IPS-NIHi7 (cell line): ENCODE results near the gene GRHL1.

ENCODE experiments used
- DNase-seq: peaks from one replicate; pipeline ENCODE4 v3.0.0; 2012; ENCODE audit warnings: mixed read lengths; ENCODE audit errors: extremely low spot score

The GRHL1 gene

DNA sequence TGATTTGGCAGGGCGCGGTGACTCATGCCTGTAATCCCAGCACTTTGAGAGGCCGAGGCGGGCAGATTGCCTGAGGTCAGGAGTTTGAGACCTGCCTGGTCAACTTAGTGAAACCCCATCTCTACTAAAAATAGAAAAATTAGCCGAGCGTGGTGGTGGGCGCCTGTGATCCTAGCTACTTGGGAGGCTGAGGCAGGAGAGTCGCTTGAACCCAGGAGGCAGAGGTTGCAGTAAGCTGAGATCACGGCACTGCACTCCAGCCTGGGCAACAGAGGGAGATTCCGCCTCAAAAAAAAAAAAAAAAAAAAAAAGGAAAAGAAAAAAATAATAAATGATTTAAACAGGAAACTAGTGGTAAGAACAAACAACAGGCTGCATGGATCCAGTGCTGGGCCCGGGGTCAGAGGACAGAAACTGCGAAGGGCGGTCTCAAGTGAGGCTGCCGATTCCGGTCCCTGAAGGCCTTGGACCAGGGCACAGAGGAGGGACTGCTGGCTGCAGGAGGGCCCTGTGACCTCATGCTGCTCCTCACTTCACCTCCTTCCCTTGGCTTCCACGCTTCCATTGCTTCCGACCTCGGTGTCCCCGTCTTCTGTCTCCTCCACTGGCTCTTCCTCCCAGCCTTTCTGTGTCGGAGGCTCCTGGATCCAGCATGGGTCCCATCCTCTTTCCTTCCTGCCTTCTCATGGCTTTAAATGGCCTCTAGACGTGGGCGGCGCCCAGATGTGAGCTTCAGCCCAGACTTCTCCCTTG is 2.1 kb upstream of the GRHL1 start:
- DNase-seq, result no peak

DNA sequence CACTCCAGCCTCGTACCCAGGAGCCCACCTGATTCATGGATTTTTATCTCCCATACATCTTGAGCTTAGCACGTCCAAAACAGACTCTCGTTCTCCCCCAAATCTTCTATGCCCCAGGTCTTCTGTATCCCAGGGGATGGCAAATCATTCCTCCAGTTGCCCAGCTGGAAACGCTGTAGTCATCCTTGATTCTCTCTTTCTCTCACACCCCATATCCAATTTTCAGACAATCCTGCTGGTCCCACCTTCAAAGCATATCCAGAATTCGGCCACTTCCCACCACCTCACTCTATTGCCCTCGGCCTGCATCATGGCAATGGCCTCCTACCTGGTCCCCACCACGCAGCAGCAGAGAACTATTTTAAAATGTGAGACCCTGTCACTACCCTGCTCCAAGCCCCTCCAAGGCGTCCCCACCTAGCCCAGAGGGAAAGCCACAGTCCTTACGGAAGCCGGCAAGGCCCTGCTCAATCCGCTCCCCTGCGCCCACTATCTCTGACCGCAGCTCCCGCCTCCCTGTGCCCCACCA is 1.4 kb upstream of the GRHL1 start:
- no peak for DNase-seq

DNA sequence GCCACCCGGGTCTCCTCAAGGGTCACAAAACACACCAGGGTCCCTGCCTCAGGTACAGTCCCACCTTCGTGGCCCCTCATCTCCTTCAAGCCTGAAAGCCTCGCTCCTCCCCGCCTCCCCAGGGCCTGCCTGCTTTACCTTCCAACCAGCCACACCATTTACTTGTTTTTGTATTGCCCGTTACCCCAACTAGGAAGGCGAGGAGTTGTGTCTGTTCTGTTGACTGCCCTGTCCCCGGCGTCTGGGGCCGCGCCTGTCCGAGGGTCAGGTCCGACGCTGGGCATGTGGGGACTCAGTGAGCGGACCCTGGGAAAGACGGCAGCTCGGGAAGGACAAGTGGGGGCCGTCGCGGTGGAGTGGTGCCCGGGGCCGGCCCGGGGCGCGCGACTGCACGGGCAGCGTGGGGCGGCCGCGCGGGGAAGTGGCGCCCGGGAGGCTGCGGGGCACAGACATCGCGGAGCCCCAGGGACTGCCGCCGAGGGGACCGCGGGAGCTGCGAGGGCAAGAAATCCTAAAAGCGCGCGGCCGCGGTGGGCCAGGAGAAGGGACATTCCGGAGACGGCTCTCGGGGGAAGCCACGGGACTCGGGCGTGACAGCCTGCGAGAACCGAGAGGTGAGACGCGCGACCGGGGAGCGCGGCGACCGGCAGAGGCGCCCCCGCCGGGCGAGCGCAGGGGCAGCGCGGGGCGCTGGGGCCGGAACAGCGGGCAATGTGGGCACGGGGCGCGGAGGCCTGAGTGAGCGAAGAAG is 797 bp upstream of the GRHL1 start:
- DNase-seq, result no peak

DNA sequence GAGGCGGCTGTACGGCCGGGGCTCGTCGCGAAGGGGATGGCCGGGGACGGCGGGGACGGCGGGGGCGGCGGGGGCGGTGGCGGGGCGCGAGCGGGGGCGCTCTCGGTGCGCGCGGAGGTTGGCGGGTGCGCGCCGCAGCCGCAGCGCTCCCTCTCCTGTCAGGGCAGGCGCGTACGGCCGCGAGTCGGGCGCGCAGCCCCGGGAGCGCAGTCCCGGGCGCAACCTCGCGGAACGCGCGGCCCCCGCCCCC is 296 bp upstream of the GRHL1 start:
- no peak for DNase-seq

DNA sequence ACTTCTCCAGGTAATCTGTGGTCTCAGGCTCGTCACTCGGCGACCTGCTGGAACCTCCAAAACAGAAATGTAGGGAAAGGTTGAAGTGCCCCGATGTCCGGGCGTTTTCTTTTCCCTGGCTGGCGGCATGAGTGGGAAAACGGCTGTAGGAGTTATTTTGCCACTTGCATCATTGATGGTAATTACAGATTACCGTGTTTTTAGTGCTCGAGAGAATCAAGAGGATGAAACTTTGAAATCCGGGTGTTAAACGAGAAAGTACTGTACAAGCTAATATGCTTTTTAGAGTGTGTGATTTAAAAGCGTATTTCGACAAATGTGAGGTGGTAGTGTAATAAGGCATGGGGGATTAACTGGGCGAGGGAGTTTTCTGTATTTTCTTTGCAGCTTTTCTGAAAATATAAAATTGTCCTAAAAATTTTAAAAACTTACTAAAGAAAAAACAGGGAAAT is 819 bp downstream of the GRHL1 start:
- DNase-seq, result no peak

DNA sequence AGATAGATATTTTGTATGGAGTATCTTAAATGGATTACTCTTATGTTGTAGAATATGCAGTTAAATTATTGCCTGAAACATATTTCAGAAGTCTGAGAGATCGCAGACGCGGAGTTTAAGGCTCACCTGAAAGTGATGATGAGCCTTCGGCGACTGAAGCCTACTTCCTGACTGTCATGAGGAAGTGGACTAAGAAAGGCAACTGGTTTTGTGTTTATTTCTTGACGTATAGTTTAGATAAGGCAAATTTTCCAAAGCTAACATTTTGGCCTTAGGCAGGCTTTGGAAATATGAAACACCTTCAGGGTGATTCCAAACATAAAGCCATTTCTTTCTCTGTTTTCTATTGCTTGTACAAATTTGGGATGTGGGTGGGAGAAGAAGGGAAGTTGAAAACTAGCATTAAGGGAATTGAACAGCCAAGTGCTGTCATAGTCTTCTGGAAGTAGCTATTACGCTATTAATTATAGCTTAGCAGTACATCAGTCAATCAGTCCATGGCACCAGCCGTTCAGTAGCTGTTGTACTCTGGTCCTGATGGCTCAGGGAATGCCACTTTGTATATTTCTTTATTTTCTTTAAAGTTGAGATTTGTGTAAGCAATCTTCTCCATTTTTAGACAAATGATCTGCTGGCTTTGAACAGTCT is 1.5 kb downstream of the GRHL1 start:
- DNase-seq, result no peak

DNA sequence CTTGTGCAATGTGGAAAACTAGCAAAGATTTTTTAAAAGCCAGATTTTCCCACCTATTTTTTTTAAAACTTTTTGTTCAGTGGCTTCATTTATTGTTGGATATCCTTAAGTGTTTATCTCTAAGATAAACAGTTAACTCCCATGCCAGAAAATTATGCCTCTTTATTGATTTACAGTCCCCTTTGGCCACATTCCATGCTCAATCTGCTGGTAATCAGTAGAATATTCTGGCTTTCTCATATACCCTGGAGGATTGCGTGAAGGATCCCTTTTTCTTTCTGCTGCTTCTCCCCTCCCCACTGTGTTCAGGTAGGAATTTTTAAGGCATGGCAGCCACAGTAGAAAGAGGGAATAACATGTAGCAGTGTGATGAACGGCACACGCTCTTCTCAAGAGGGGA is 2.6 kb downstream of the GRHL1 start:
- DNase-seq, result no peak

DNA sequence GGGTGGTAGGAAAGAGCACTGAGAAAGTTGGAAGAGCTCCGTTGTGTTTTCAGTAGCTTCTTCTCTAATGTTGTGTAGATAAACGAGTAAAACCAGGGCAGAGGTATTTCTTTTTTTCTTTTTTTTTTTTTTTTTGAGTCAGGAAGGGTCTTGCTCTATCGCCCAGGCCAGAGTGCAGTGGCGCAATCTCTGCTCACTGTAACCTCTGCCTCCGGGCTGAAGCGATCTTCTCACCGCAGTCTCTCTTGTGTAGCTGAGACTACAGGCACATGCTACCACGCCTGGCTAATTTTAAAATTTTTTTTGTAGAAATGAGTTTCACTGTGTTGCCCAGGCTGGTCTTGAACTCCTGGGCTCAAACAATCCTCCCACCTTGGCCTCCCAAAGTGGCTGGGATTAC is 6.6 kb downstream of the GRHL1 start:
- DNase-seq, result no peak

DNA sequence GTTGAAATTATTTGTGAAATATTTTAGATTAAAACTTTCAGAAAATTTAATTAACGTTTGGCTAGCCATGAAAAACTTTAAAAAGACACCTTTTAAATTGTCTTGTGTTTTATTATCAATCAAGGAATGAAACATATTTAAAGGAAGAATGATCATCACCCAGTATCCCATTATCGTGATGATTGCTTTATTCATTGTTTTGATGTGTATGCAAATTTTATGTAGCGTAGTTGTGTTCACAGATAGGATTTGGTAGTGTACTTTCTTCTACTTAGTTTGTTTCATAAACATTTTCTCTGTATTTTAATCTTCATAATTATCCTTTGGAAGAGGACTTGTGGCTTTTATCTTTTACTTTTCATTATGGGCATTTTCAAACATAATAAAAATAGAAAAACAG is 7.8 kb downstream of the GRHL1 start:
- no peak for DNase-seq

DNA sequence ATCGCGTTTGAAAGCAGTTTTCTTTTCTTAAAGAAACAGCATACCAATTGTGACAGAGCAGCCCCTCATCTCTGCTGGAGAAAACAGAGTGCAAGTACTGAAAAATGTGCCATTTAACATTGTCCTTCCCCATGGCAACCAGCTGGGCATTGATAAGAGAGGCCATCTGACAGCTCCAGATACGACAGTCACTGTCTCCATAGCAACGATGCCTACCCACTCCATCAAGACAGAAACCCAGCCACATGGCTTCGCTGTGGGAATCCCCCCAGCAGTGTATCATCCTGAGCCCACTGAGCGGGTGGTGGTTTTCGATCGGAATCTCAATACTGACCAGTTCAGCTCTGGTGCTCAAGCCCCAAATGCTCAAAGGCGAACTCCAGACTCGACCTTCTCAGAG is 9.5 kb downstream of the GRHL1 start:
- no peak for DNase-seq

DNA sequence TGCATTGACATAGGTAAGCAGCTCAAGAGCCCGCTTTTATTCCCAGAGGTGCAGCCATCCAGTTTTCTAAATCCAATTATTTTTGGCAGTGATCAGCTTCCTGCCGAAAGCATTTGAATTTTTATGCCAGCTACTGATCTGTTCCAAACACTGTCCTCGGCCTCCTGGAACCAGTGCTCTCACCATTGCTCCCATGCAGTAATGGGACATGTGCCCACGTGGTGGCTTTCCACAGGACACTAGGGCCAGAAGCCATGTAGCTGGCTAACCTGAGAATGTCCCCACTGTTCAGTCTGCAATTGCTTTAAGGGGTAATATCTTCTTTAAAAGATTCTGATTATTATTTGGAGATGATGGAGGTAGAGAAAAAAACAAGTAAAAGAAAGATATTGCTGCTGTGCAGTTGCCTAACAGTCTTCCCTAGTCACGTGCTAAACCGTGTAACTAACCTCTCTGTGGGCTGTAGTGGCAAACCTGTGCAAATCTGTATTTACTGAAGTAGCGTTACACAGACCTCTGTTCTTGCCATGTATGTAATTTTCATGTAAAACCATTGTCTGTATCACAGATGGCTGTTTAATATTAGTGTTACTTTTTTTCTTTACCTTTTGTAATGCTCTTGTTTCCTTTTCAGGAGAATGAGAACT is 13.0 kb downstream of the GRHL1 start:
- no peak for DNase-seq

DNA sequence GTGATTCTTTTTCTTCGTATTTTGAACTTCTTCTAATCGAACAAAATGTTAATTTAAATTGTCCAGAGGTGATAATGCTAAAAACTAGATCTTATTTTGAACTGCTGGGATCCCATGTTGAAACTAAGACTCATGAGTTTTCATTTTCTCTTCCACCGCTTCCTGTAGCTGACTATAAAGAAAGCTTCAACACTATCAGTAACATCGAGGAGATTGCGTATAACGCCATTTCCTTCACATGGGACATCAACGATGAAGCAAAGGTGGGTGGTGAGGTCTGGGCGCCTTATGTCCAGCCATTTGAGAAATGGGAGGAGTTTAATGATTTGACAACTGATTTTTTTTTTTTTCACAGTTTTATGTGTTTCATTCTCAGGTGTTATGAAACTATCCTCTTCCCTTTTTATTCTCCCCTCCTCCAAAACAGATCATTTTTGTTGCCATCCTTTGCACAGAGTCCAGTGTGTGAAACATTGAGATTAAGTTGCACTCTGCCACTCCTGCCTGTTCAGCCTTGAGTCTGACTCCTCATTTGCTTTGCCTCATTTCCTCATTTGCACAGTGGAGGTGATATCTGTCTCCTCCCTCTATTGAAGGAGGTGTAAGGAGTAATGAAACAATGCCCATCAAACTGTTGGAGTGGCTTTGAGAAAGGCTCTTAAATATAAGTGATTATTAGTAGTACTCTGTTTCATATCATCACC is 13.8 kb downstream of the GRHL1 start:
- no peak for DNase-seq

DNA sequence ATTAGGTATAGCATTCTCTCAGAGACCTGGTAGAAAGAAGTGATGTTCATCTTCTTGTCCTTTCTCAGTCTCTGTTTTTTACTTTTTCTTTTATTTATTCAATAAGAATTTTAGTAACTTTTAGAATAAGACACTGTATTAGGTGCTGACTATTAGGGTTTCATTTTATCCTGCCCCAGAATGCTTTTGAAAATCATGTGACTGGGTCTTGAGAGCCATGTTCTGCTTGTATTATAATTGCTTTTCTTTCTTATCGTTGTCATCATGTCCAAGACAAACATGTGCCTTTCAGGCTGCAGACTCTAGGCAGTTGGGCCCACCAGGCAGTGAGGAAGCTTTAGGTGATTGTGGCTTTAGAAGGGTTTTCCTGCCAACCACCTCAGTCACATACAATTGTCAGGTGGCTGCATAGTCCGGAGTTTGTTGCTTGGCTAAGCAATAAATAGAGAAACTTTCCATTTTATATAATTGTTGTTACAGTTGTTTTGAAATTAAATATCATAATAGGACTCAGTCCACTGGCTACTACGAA is 15.1 kb downstream of the GRHL1 start:
- DNase-seq, result no peak

DNA sequence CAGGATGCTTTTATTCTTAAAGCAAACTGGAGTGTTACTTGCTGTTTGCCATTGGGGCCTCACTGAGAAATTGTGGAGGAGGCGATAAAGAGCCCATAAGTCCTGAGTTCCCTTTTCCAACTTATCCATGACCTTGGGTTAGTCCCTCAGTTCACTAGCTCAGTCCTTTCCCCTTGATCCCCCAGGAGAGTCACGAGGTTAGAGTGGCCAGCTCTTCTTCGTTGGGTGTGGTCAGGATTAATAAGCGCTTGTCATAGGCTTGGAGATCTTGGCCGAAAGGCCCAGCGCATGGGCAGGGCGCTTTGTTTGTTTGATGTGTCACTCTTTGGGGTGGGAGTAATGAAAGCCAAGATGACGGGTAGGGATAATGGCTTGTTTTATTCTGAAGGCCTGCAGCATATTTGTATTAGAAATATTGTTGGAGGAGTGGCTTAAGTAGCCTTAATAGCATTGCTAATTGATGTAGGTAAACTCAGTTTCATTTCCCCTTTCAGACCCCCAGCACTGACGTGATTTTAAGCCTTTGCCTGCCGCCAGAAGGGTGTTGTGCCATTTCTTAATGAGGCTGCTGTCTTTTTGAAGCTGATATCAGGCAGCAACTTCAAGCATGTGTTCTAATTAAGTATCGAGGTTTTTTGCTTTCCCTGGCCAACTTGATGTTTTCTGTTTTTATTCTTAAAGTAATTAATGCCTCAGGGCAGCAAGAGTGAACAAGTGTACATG is 15.7 kb downstream of the GRHL1 start:
- DNase-seq, result no peak

DNA sequence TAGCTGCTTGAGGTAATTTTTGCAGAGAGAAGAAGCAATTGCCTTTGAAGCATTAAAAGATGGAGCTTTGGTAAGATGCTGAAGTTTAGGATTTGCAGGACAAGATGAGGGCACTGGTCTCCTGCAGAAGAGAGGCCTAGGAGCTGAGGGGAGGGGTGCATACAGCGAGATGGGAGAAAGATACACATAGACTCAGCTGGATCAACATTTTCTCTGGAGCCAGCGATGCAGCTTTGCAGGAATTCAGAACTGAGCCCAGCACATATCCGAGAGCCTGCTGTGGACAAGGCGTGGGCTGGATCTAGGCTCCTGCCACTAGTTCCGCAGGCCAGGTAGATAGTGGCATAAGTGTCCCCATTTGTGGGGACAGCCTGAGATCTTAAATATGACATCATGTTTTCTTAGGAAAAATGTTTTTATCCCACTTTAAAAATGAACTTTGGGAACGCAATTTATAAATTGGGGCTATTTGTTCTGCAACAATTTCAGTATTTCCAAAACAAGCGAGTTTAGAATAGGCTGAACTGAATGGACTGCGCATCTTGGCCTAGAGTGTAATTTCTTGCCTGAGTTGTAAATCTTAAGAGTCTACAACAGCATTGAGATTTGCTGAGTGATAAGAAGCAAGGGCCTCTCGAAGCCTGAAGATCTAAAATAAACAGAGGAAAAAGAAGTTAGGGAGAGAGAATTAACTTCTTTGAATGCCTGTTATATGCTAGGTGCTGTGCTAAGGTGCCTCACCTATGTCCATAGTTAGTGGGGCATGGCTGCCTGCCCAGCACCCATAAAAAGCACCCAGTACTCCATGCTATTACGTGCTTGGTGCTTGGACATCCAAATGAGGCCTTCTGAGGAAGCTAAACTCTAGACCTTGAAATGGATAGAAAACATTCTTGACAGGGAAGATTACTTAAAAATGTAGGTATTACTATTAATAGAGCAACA is 17.3 kb downstream of the GRHL1 start:
- no peak for DNase-seq

DNA sequence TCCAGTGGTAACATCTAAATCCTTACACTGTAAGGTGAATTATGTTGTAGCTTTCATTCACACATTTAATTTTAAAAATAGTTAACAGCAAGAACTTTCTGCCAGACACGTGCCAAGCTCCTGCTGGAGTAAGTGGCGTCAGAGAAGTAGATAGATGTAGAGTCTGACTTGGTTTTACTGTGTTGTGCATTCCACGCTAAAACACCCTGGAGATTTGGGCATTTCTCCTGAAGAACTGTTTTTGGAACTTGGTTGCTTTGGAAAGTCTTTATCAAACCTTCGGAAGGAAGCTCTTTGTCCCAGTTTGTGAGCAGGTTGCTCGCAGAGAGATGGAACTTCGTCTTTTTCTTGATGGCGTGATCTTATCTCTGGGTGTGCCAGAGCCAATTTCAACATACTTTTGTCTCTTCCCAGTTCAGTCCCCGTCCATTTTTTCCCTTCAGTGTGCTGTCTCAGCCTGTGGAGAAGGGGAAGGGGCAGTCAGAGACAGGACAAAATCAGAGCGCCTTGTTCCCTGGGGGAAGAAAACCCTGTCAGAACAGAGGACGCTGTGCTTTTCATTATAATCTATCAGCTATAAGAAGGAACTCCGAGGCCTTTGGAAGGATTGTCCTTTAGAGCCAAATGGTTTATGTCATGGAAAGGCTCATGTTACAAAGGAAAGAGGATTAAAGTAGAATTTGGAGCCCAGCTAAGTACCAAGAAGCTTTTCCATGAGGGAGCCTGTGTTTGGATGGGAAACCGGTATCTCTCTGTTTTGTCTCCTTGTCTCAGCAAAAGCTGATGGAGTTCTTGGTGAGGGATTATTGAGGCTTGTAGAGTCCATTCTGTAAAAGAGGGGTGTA is 18.9 kb downstream of the GRHL1 start:
- DNase-seq, result no peak

DNA sequence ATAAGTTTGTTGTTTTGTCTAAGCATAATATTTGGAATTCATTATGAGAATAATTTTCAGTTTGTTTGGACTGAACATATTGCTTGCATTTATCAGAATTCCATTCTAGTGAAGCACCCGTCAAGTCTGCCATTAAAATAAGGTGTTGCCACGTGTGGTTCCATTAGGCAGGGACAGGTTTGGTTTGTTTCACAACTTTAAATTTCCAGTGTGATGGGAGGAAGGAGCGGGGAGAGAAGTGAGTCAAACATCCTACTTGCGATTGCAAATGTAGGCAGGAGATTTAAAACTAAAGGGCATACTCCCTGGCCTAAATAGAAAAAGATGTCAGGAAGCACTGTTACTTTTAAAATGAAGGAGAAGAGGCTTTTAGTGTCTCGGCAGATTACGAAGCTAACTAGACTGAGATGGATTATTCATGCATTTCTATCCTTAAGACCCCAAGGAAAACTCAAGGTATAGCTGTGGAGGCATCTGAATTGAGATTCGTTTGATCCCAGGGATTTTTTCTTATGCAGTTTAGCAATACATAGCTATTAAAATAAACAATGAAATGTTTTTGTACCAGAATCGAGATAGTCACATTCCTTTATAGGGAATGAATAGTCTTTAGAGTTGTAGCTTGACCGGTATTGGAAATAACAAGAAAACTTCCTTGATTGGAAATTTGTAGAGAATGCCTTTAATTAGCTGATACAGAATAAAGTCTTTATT is 19.8 kb downstream of the GRHL1 start:
- DNase-seq, result no peak

DNA sequence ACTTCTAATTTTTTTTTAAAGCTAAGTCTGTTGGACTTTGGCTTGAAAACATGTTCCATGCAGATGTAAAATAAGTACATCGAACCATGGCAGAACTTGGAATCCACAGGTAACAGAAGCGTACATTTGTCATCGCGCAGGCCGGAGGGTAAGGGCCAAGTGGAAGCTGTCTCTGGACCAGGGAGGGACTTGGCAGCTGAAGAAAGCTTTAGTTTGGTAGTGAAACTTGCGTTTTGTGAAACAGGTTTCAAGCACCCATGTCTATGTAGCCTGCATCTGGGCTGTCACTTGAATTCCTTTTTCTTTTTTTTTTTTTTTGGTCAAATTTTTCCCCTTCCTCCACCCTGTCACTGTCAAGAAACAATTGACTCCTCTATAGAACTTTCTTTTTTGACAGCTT is 20.4 kb downstream of the GRHL1 start:
- no peak for DNase-seq
